ENCODE measurements around the gene NUDT19.
A peak's percentile ranks its signal among the peaks of the same experiment; 100 is the strongest.
"Not testable (repeated sequence)": the region's sequence is repeated elsewhere in the genome, so short reads cannot be mapped to it uniquely, and the experiment has no call there.

Gene NUDT19

DNA sequence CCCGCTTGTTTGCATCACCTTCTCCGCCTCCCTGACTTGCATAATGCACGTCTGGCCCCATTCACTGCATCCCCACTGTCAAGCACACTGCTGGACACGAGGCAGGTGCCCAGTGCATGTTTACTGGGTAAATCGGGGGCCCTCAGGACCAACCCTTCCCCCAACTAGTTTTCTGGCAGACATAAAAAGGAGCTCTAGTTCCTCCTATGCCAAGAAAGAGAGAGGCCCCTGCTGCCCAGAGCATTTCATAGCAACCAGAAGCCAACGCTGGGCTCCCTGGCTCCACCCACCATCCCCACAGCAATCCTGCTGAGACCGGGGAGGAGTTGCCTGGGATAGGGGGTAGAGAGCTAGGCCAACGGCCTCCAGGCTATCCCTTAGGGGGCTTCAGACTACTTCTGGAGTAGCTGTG is 39.9 kb upstream of the NUDT19 start (continued):
- TF ChIP-seq, protein P1, sequence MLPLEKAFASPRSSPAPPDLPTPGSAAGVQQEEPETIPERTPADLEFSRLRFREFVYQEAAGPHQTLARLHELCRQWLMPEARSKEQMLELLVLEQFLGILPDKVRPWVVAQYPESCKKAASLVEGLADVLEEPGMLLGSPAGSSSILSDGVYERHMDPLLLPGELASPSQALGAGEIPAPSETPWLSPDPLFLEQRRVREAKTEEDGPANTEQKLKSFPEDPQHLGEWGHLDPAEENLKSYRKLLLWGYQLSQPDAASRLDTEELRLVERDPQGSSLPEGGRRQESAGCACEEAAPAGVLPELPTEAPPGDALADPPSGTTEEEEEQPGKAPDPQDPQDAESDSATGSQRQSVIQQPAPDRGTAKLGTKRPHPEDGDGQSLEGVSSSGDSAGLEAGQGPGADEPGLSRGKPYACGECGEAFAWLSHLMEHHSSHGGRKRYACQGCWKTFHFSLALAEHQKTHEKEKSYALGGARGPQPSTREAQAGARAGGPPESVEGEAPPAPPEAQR (tag by site-specific recombination; IDR thresholded peaks at IDR 0.05): no peak
- TF ChIP-seq, protein P2, sequence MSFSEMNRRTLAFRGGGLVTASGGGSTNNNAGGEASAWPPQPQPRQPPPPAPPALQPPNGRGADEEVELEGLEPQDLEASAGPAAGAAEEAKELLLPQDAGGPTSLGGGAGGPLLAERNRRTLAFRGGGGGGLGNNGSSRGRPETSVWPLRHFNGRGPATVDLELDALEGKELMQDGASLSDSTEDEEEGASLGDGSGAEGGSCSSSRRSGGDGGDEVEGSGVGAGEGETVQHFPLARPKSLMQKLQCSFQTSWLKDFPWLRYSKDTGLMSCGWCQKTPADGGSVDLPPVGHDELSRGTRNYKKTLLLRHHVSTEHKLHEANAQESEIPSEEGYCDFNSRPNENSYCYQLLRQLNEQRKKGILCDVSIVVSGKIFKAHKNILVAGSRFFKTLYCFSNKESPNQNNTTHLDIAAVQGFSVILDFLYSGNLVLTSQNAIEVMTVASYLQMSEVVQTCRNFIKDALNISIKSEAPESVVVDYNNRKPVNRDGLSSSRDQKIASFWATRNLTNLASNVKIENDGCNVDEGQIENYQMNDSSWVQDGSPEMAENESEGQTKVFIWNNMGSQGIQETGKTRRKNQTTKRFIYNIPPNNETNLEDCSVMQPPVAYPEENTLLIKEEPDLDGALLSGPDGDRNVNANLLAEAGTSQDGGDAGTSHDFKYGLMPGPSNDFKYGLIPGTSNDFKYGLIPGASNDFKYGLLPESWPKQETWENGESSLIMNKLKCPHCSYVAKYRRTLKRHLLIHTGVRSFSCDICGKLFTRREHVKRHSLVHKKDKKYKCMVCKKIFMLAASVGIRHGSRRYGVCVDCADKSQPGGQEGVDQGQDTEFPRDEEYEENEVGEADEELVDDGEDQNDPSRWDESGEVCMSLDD (tag by site-specific recombination; IDR thresholded peaks at IDR 0.05): no peak
- no peak for TF ChIP-seq ZNF155 (tag by site-specific recombination; IDR thresholded peaks at IDR 0.05)
- TF ChIP-seq ZNF837 (tag by site-specific recombination; IDR thresholded peaks at IDR 0.05): no peak
- TF ChIP-seq, protein P3, sequence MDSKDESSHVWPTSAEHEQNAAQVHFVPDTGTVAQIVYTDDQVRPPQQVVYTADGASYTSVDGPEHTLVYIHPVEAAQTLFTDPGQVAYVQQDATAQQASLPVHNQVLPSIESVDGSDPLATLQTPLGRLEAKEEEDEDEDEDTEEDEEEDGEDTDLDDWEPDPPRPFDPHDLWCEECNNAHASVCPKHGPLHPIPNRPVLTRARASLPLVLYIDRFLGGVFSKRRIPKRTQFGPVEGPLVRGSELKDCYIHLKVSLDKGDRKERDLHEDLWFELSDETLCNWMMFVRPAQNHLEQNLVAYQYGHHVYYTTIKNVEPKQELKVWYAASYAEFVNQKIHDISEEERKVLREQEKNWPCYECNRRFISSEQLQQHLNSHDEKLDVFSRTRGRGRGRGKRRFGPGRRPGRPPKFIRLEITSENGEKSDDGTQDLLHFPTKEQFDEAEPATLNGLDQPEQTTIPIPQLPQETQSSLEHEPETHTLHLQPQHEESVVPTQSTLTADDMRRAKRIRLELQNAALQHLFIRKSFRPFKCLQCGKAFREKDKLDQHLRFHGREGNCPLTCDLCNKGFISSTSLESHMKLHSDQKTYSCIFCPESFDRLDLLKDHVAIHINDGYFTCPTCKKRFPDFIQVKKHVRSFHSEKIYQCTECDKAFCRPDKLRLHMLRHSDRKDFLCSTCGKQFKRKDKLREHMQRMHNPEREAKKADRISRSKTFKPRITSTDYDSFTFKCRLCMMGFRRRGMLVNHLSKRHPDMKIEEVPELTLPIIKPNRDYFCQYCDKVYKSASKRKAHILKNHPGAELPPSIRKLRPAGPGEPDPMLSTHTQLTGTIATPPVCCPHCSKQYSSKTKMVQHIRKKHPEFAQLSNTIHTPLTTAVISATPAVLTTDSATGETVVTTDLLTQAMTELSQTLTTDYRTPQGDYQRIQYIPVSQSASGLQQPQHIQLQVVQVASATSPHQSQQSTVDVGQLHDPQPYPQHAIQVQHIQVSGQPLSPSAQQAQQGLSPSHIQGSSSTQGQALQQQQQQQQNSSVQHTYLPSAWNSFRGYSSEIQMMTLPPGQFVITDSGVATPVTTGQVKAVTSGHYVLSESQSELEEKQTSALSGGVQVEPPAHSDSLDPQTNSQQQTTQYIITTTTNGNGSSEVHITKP (tag by site-specific recombination; IDR thresholded peaks at IDR 0.05): peak; percentile 64
- no peak for TF ChIP-seq TCF7L2 (IDR thresholded peaks at IDR 0.05; ENCODE audit: borderline replicate concordance, low read depth, low read length)
- TF ChIP-seq, protein P4, sequence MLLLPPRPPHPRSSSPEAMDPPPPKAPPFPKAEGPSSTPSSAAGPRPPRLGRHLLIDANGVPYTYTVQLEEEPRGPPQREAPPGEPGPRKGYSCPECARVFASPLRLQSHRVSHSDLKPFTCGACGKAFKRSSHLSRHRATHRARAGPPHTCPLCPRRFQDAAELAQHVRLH (tag by site-specific recombination; IDR thresholded peaks at IDR 0.05): no peak
- TF ChIP-seq ZNF521 (tag by site-specific recombination; IDR thresholded peaks at IDR 0.05): no peak
- TF ChIP-seq, protein P5, sequence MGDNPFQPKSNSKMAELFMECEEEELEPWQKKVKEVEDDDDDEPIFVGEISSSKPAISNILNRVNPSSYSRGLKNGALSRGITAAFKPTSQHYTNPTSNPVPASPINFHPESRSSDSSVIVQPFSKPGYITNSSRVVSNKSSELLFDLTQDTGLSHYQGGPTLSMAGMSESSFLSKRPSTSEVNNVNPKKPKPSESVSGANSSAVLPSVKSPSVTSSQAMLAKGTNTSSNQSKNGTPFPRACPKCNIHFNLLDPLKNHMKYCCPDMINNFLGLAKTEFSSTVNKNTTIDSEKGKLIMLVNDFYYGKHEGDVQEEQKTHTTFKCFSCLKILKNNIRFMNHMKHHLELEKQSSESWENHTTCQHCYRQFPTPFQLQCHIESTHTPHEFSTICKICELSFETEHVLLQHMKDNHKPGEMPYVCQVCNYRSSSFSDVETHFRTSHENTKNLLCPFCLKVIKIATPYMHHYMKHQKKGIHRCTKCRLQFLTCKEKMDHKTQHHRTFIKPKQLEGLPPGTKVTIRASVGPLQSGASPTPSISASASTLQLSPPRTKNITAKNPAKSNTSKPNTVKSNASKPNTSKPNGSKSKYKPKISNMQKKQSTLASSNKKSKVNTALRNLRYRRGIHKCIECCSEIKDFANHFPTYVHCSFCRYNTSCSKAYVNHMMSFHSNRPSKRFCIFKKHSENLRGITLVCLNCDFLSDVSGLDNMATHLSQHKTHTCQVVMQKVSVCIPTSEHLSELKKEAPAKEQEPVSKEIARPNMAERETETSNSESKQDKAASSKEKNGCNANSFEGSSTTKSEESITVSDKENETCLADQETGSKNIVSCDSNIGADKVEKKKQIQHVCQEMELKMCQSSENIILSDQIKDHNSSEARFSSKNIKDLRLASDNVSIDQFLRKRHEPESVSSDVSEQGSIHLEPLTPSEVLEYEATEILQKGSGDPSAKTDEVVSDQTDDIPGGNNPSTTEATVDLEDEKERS (tag by site-specific recombination; IDR thresholded peaks at IDR 0.05): no peak
- no peak for TF ChIP-seq ZNF792 (tag by site-specific recombination; IDR thresholded peaks at IDR 0.05)
- TF ChIP-seq MYNN (tag by site-specific recombination; IDR thresholded peaks at IDR 0.05; ENCODE audit: borderline replicate concordance): no peak
- TF ChIP-seq SP2 (tag by site-specific recombination; IDR thresholded peaks at IDR 0.05): no peak
- no peak for TF ChIP-seq ZNF658 (tag by site-specific recombination; IDR thresholded peaks at IDR 0.05)

DNA sequence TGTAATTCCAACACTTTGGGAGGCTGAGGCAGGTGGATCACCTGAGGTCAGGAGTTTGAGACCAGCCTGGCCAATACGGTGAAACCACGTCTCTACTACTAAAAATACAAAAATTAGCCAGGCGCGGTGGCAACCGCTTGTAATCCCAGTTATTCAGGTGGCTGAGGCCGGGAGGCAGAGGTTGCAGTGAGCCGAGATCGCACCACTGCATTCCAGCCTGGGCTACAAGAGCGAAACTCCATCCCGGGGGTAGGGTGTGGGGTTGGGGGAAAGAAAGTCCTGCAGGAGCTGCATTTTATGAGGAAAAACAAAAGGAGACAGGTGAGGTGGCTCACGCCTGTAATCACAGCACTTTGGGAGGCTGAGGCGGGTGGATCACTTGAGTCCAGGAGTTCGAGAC is 39.3 kb upstream of the NUDT19 start:
- H3K27ac ChIP-seq (ENCODE audit: extremely low read depth, low read depth, low read length); H3K9me3 ChIP-seq (ENCODE audit: control insufficient read depth, insufficient read depth, low read depth, low read length); H3K4me3 ChIP-seq (ENCODE audit: low read depth, low read length): not testable (repeated sequence)
- H3K36me3 ChIP-seq (ENCODE audit: control insufficient read depth in 2 of 2, insufficient read depth in 1 of 2, low read length in 2 of 2): peaks cover 37 to 82% of the 10 kb centered on the region in 2 experiments
- TF ChIP-seq ZNF433 (tag by site-specific recombination; IDR thresholded peaks at IDR 0.05; ENCODE audit: low read depth): 0 out of 2 replicates have a peak, but pooled peaks have one; percentile 5
- 0 out of 2 replicates have a peak, but pooled peaks have one; percentile 34 for TF ChIP-seq PRDM1 (tag by site-specific recombination; IDR thresholded peaks at IDR 0.05)
- POLR2A ChIA-PET: interaction anchor here (0.6 kb wide), 1 partner anchor 29 kb away, joined by 3 read pairs; no protein-coding TSS in a partner anchor
- peaks cover 13% of the 10 kb centered on the region for H3K4me1 ChIP-seq (ENCODE audit: control insufficient read depth, insufficient read depth, low read length)
- CTCF ChIA-PET: interaction anchor here (0.5 to 1.2 kb wide), 4 partner anchors 14 to 186 kb away, joined by 3 to 4 read pairs (median 3); no protein-coding TSS in a partner anchor

Data from HEK293 (cell line).